OCI-LY7 (cell line): ENCODE data around the gene CD300C. TPM values are rescaled to one million over a fixed set of nuclear protein-coding genes. Genes with fewer than 3 reads are reported as not detected.

Experiments used
- BruUV-seq: library from RNA; stranded (reverse); fragments of 400-500 nt; replicated peaks from 2 replicates; lab custom pipeline; 2021; lab: Mats Ljungman, UMichigan
- CTCF ChIA-PET: fragments of 300-600 bp; sonication (Branson Sonifier 250); formaldehyde crosslinking; loops from one replicate; lab custom pipeline; 2022; ENCODE audit warnings: antibody characterized with exemption; ENCODE audit not compliant: unreplicated experiment; lab: Charles Lee
- POLR2A ChIA-PET: fragments of 300-600 bp; sonication (Branson Sonifier 250); formaldehyde crosslinking; loops from one replicate; lab custom pipeline; 2022; ENCODE audit warnings: antibody characterized with exemption; lab: Charles Lee
- DNase-seq: peaks from one replicate; pipeline ENCODE4 v3.0.0-alpha.2; 2015; ENCODE audit warnings: low spot score
- H2AFZ ChIP-seq: fragments of 200-600 bp; sonication (generic), shearing (Covaris generic); 2 replicates; pipeline ENCODE4 v1.6.1; 2014; ENCODE audit warnings: mild to moderate bottlenecking, antibody characterized with exemption, low read length, moderate library complexity
- H3K27ac ChIP-seq: fragments of 200-600 bp; sonication (generic); 2 replicates; pipeline ENCODE4 v1.5.1; 2014; ENCODE audit warnings: mixed run types, low read depth, mild to moderate bottlenecking, moderate library complexity, low read length, inconsistent platforms; ENCODE audit not compliant: poor library complexity, severe bottlenecking
- H3K36me3 ChIP-seq: fragments of 200-600 bp; sonication (generic); 2 replicates; pipeline ENCODE4 v1.6.1; 2014; ENCODE audit warnings: mild to moderate bottlenecking, antibody characterized with exemption, low read length, moderate library complexity, mixed read lengths; ENCODE audit not compliant: insufficient read depth
- H3K4me1 ChIP-seq: fragments of 200-600 bp; sonication (generic); 2 replicates; pipeline ENCODE4 v1.5.1; 2014; ENCODE audit warnings: mild to moderate bottlenecking, low read length; ENCODE audit not compliant: insufficient read depth, poor library complexity, severe bottlenecking
- H3K4me2 ChIP-seq: fragments of 200-600 bp; sonication (generic); 2 replicates; pipeline ENCODE4 v1.6.1; 2014; ENCODE audit warnings: mild to moderate bottlenecking, low read length
- H3K4me3 ChIP-seq: fragments of 200-600 bp; sonication (generic); 2 replicates; pipeline ENCODE4 v1.5.1; 2014; ENCODE audit warnings: mild to moderate bottlenecking, low read depth, low read length; ENCODE audit not compliant: poor library complexity, severe bottlenecking
- H3K79me2 ChIP-seq: fragments of 200-600 bp; sonication (generic); 2 replicates; pipeline ENCODE4 v1.6.1; 2016; ENCODE audit warnings: low read depth, mild to moderate bottlenecking, low read length, moderate library complexity, mixed read lengths; ENCODE audit not compliant: insufficient read depth
- H3K9me2 ChIP-seq: fragments of 200-600 bp; sonication (generic); 2 replicates; pipeline ENCODE4 v1.6.1; 2016; ENCODE audit warnings: mild to moderate bottlenecking, low read length, mixed read lengths; ENCODE audit not compliant: insufficient read depth
- H3K9me3 ChIP-seq: fragments of 200-600 bp; sonication (generic); 2 replicates; pipeline ENCODE4 v1.6.1; 2014; ENCODE audit warnings: mild to moderate bottlenecking, mixed run types, low read length, mixed read lengths
- H4K20me1 ChIP-seq: fragments of 200-600 bp; sonication (generic); 2 replicates; pipeline ENCODE4 v1.6.1; 2014; ENCODE audit warnings: mild to moderate bottlenecking, antibody characterized with exemption, low read length, moderate library complexity, mixed read lengths; ENCODE audit not compliant: insufficient read depth
- EZH2phosphoT487 ChIP-seq: fragments of 200-600 bp; sonication (generic); IDR thresholded peaks from 2 replicates; pipeline ENCODE4 v1.6.1; 2018; ENCODE audit warnings: low read depth, borderline replicate concordance, mild to moderate bottlenecking, mixed run types, antibody characterized with exemption, low read length, moderate library complexity, mixed read lengths
- intact Hi-C: fragments of 100-400 bp; cut with micrococcal nuclease; formaldehyde crosslinking; loops from one replicate; pipeline ENCODE4 v1.10.0; 2022; ENCODE audit not compliant: unreplicated experiment
- total RNA-seq, 2 experiments: library from RNA; depleted of rRNA in 1 of 2; stranded (reverse); fragments of >200 nt in 1 of 2; shearing (Covaris generic) in 1 of 2; gene quantifications; 2 replicates each; pipeline ENCODE4 v1.2.3, GENCODE V29; 2014 to 2022
- TF ChIP-seq, protein P1 (sequence below): fragments of 200-600 bp; sonication (generic); conservative IDR thresholded peaks from 2 replicates; pipeline ENCODE4 v1.5.1; 2014; ENCODE audit warnings: mild to moderate bottlenecking, antibody characterized with exemption, low read length, moderate library complexity, mixed read lengths

CD300C gene
- total RNA-seq, 2 experiments from 2014 or later = not detected

- Histone ChIP-seq H3K4me1 (no peaks in the 10 kb centered on the region), H3K9me2 (no peaks in the 10 kb centered on the region), H4K20me1 (no peaks in the 10 kb centered on the region), H3K4me3 (no peak within 1 kb of the TSS), H3K79me2 (no peaks in the 10 kb centered on the region), H2AFZ (no peak within 1 kb of the TSS), H3K9me3 (no peaks in the 10 kb centered on the region), H3K36me3 (no peaks in the 10 kb centered on the region), H3K4me2 (no peak within 1 kb of the TSS), H3K27ac (no peak within 1 kb of the TSS)
- CTCF ChIA-PET = interaction anchor here (0.9 kb wide), 1 partner anchor 22 kb away, joined by 3 read pairs; no protein-coding TSS in a partner anchor
- BruUV-seq = no TSS peak
- POLR2A ChIA-PET = no interaction called here
- TF ChIP-seq, protein P1, sequence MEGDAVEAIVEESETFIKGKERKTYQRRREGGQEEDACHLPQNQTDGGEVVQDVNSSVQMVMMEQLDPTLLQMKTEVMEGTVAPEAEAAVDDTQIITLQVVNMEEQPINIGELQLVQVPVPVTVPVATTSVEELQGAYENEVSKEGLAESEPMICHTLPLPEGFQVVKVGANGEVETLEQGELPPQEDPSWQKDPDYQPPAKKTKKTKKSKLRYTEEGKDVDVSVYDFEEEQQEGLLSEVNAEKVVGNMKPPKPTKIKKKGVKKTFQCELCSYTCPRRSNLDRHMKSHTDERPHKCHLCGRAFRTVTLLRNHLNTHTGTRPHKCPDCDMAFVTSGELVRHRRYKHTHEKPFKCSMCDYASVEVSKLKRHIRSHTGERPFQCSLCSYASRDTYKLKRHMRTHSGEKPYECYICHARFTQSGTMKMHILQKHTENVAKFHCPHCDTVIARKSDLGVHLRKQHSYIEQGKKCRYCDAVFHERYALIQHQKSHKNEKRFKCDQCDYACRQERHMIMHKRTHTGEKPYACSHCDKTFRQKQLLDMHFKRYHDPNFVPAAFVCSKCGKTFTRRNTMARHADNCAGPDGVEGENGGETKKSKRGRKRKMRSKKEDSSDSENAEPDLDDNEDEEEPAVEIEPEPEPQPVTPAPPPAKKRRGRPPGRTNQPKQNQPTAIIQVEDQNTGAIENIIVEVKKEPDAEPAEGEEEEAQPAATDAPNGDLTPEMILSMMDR = no peak
- no peak for TF ChIP-seq EZH2phosphoT487
- intact Hi-C loops = no loop called here
- no peak for DNase-seq
Observed at GRCh38 chr17:74567397-74567796, 21.5 kb upstream of the CD300C start, which contains the start of gene CD300H. Gene CD300H (minus strand): TSS chr17:74567509.

GRCh38 chr17:74566132-74566753, 20.3 kb upstream of the CD300C start:
- BruUV-seq = no TSS peak
- CTCF ChIA-PET = no interaction called here
- H3K27ac ChIP-seq = no peak overlapping the region
- no peak overlapping the region for H3K4me2 ChIP-seq
- H3K9me3 ChIP-seq = no peaks in the 10 kb centered on the region
- H4K20me1 ChIP-seq = no peaks in the 10 kb centered on the region
- H3K79me2 ChIP-seq = no peaks in the 10 kb centered on the region
- peak; percentile 63 for DNase-seq
- no peaks in the 10 kb centered on the region for H3K4me1 ChIP-seq
- TF ChIP-seq, protein P1 = peak; percentile 95
- TF ChIP-seq EZH2phosphoT487 = no peak
- POLR2A ChIA-PET = no interaction called here
- H3K36me3 ChIP-seq = no peaks in the 10 kb centered on the region
- H3K9me2 ChIP-seq = no peaks in the 10 kb centered on the region
- H2AFZ ChIP-seq = no peak overlapping the region
- intact Hi-C loops = loop anchor here (1.0 kb wide), 2 partner anchors 80 to 170 kb away; no protein-coding TSS in a partner anchor
- H3K4me3 ChIP-seq = no peak overlapping the region

GRCh38 chr17:74565126-74565525, 19.2 kb upstream of the CD300C start:
- Histone ChIP-seq H3K4me2 (no peak overlapping the region), H3K79me2 (no peaks in the 10 kb centered on the region), H4K20me1 (no peaks in the 10 kb centered on the region), H3K27ac (no peak overlapping the region), H2AFZ (no peak overlapping the region), H3K36me3 (no peaks in the 10 kb centered on the region), H3K9me3 (no peaks in the 10 kb centered on the region), H3K9me2 (no peaks in the 10 kb centered on the region), H3K4me3 (no peak overlapping the region), H3K4me1 (no peaks in the 10 kb centered on the region)
- POLR2A ChIA-PET = no interaction called here
- intact Hi-C loops = no loop called here
- DNase-seq = no peak
- BruUV-seq = no TSS peak
- CTCF ChIA-PET = no interaction called here
- no peak for TF ChIP-seq EZH2phosphoT487
- TF ChIP-seq, protein P1 = no peak
